Left renal pelvis (tissue), 4 donors: ENCODE results near the gene MRPS22. TPM values are rescaled to one million over a fixed set of nuclear protein-coding genes. Genes with fewer than 3 reads are reported as not detected.
A peak's percentile ranks its signal among the peaks of the same experiment; 100 is the strongest.
"Not testable (repeated sequence)": the region's sequence is repeated elsewhere in the genome, so short reads cannot be mapped to it uniquely, and the experiment has no call there.

Source experiments
- DNase-seq, 4 donors: peaks; one replicate each; pipeline ENCODE4 v3.0.0-alpha.2; 2013; ENCODE audit warnings: low read depth in 4 of 4, low spot score in 3 of 4
- polyA plus RNA-seq, 4 donors: library from polyadenylated mRNA; unstranded; fragments of 120-200 nt; gene quantifications; one replicate each; pipeline ENCODE4 v1.2.1, GENCODE V29; 2013; ENCODE audit not compliant: insufficient read length in 4 of 4

MRPS22 gene
- polyA plus RNA-seq, 4 donors: 46.4 to 64.7 (median 60.8) TPM

DNA sequence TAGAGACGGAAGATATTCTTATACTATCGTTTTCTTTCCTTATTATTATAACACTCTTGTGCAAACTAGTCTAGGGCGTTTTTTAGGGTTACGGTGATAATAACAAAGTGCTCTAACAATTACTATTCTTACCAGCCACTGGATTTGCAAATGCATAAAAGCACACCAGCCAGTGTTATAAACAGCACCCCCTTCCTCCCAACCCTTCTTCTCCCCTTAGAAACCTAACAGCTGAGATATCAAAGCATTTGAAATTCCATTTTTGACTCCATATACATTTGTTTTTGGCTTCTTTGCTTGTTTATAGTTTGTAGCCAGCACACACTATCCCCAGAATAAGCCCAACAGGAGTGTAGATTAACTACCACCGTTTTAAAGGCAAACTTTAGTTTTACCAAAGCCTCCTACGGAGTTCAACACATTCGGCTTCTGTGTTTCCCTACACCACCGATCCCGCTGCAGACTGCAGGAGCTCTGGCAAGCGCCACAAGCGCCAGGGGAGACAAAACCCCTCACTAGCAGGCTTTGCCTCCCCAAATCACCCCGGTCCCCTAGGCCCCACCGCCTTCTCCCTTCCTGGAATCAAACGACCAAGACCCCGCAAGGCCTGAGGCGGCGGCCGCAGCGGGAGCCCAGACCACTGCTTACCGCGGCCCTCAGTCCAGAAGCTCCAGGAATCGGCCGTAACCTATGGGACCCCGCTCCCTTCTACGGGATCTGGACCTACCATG is 45.2 kb downstream of the MRPS22 start:
- peak in 2 of 4 donors; percentile 1 to 27 for DNase-seq

DNA sequence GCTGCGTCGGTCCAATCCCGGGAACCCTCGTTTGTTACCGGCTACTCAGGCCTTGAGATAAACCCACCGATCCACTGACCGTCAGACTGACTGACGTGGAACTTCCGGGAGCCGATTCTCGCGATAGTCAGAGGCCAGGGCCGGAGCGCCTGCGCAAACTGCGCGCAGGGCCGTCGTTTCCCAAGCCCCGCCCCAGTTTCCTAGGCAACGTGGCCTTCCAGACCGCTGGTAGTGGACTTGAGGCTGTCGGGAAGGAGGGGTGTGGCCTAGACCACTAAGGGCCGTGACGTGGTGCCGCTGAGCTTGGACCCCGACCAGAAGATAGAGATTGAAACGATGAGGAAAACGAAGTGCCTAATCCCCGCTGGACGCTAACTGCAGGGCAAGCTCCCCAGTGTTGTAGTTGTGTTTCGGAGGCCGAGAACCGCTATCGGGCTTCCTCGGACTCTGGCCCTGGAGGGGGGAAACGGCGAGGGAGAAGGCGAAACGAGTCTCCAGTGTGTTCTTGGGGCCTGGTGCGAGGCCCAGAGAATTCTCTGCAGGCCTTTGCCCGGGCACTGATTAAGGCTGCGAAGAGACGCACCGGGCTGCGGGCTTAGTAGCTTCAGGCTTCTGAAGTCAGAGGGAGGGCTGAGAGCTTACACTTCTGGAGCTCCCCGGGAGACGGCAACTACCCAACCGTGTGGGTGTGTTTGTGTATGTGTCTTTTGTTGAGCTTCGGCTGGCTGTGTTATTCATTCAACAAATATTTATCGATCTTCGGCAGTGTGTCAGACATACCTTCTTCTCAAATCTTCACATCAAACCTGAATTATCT is 45.9 kb downstream of the MRPS22 start, which contains the start of gene COPB2:
TSS of gene COPB2 (minus strand) at position 96 of the 817 bp plus-strand sequence. CDS start 97 bp downstream, outside the sequence.
- peak; percentile 98 to 99 (median 98) for DNase-seq

DNA sequence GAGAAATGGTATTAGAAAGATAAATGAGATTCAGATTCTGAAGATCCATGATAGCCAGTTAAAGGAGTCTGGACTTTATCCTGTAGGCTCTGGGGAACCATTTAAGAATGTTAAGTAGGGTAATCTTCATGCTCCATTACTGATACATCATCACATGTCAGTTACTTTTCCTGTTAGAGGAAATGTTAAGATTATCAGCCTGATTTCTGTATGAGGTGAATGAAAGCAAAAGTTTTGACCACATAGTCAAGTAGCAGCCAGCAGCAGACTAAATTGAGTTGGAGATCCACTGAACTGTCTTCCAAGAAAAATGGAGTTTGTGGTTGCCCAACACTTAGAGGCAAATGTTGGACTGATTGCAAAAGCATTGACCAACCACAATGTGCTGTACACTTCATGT is 50.3 kb downstream of the MRPS22 start:
- no peak for DNase-seq

DNA sequence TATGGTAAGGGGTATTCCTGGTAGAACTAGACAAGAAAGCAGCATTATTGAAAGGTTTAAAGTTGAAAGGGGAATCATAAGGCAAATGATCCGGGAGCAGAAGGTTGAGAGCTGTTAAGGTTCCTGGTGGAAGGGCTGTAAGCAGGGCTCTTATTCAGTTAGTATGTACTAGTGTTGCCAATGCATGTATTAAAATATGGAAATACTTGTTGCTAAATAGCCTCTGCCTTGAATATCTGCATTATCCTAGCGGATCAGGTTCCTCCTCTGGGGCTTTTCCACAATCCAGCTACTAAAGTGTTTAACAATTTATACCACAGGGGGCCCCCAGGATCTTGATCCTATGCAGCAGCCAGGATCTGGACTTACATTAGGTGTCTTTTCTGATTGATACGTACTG is 52.9 kb downstream of the MRPS22 start:
- no peak for DNase-seq

DNA sequence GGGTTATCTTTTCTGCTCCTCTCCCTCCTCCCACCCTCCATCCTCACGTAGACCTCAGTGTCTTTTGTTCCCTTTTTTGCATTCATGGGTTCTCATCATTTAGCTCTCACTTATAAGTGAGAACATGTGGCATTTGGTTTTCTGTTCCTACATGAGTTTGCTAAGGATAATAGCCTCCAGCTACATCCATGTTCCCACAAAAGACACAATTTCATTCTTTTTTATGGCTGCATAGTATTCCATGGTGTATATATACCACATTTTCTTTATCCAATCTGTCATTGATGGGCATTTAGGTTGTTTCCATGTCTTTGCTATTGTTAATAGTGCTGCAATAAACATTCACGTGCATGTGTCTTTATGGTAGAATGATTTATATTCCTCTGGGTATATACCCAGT is 57.3 kb downstream of the MRPS22 start:
- not testable (repeated sequence) for DNase-seq

Other genes with a start within 250 kb of the MRPS22 start
- gene COPB2, start 45.6 kb downstream of the MRPS22 start, polyA plus RNA-seq: 100 to 1,000 TPM; 143 to 174 (median 169) TPM
- under 1 TPM in 3 of 4 donors, not detected in 1; 0.48 to 0.96 (median 0.58) TPM for gene RBP2, start 132.5 kb downstream of the MRPS22 start, polyA plus RNA-seq
- 100 to 1,000 TPM; 260 to 323 (median 292) TPM for gene RBP1, start 195.7 kb downstream of the MRPS22 start, polyA plus RNA-seq